ENCODE data around the gene TEAD2. TPM values are rescaled to one million over a fixed set of nuclear protein-coding genes. Genes with fewer than 3 reads are reported as not detected.

TEAD2 gene
- total RNA-seq, 3 donors from 2014 or later (not counting 1 experiment from before 2014, with no cell fraction given), result not detected

- ATAC-seq, result no peak
- H3K9me3 Mint-ChIP-seq, result no peaks in the 10 kb centered on the region
- no peak for TF ChIP-seq CTCF (IDR thresholded peaks at IDR 0.05)
- H3K36me3 Mint-ChIP-seq, result no peaks in the 10 kb centered on the region
- Histone ChIP-seq H3K4me1 (ENCODE audit: control insufficient read depth, insufficient read depth, low read length) (peaks cover 21% of the 10 kb centered on the region), H3K27me3 (ENCODE audit: control insufficient read depth, insufficient read depth, low read length) (no peaks in the 10 kb centered on the region), H3K4me3 (ENCODE audit: low read length) (no peak overlapping the region), H3K36me3 (ENCODE audit: control insufficient read depth, insufficient read depth, low read length) (no peaks in the 10 kb centered on the region), H3K27ac (ENCODE audit: low read length) (no peak overlapping the region), H3K9me3 (ENCODE audit: control insufficient read depth, insufficient read depth, low read length) (no peaks in the 10 kb centered on the region)
- 84% methylated on average over 4 of the region's 5 CpGs for WGBS (ENCODE audit: insufficient coverage)
- peaks cover 7 to 15% of the 10 kb centered on the region in 2 donors for H3K4me1 Mint-ChIP-seq
- intact Hi-C loops (cut with micrococcal nuclease), result loop anchor here (2.0 kb wide), 2 partner anchors 177 to 285 kb away; no protein-coding TSS in a partner anchor
- no peak for DNase-seq
- H3K27ac Mint-ChIP-seq, result no peak overlapping the region
- H3K4me3 Mint-ChIP-seq, result no peak overlapping the region
- peaks cover 0 to 14% of the 10 kb centered on the region in 2 donors for H3K27me3 Mint-ChIP-seq (ENCODE audit: low read depth in 2 of 2)
These were observed 31.7 kb upstream of the TEAD2 start for GRCh38 chr19:49393881-49394280.

GRCh38 chr19:49391581-49392399 is 29.6 kb upstream of the TEAD2 start:
- Histone ChIP-seq H3K27me3 (ENCODE audit: control insufficient read depth, insufficient read depth, low read length) (no peaks in the 10 kb centered on the region), H3K27ac (ENCODE audit: low read length) (peak overlapping the region; percentile 26), H3K4me1 (ENCODE audit: control insufficient read depth, insufficient read depth, low read length) (peaks cover 37% of the 10 kb centered on the region), H3K36me3 (ENCODE audit: control insufficient read depth, insufficient read depth, low read length) (no peaks in the 10 kb centered on the region), H3K9me3 (ENCODE audit: control insufficient read depth, insufficient read depth, low read length) (no peaks in the 10 kb centered on the region), H3K4me3 (ENCODE audit: low read length) (no peak overlapping the region)
- peak overlapping the region in 1 of 2 donors; percentile 23 for H3K27ac Mint-ChIP-seq
- H3K4me3 Mint-ChIP-seq, result no peak overlapping the region
- TF ChIP-seq CTCF (IDR thresholded peaks at IDR 0.05), result peak; percentile 85
- peaks cover 0 to 7% of the 10 kb centered on the region in 2 donors for H3K27me3 Mint-ChIP-seq (ENCODE audit: low read depth in 2 of 2)
- DNase-seq (peak; percentile 57 to 91), ATAC-seq (peak; percentile 72 to 79 (median 77))
- peaks cover 11 to 26% of the 10 kb centered on the region in 2 donors for H3K4me1 Mint-ChIP-seq
- no peaks in the 10 kb centered on the region for H3K36me3 Mint-ChIP-seq
- intact Hi-C loops (cut with micrococcal nuclease), result loop anchor here (1.0 to 2.0 kb wide), 4 partner anchors 52 to 287 kb away; no protein-coding TSS in a partner anchor
- WGBS (ENCODE audit: insufficient coverage), result 32% methylated on average over 14 of the region's 14 CpGs
- H3K9me3 Mint-ChIP-seq, result no peaks in the 10 kb centered on the region

- DNase-seq, result no peak
- Mint-ChIP-seq H3K4me1 (peaks cover 11 to 26% of the 10 kb centered on the region in 2 donors), H3K4me3 (no peak overlapping the region), H3K9me3 (no peaks in the 10 kb centered on the region), H3K27ac (peak overlapping the region in 1 of 2 donors; percentile 23), H3K36me3 (no peaks in the 10 kb centered on the region), H3K27me3 (ENCODE audit: low read depth in 2 of 2) (peaks cover 0 to 7% of the 10 kb centered on the region in 2 donors)
- intact Hi-C loops (cut with micrococcal nuclease), result loop anchor here (1.0 kb wide), 1 partner anchor 52 kb away; no protein-coding TSS in a partner anchor
- H3K4me1 ChIP-seq (ENCODE audit: control insufficient read depth, insufficient read depth, low read length), result peaks cover 37% of the 10 kb centered on the region
- no peak for ATAC-seq
- peak overlapping the region; percentile 46 for H3K27ac ChIP-seq (ENCODE audit: low read length)
- 71% methylated on average over 8 of the region's 9 CpGs for WGBS (ENCODE audit: insufficient coverage)
- H3K9me3 ChIP-seq (ENCODE audit: control insufficient read depth, insufficient read depth, low read length), result no peaks in the 10 kb centered on the region
- no peak for TF ChIP-seq CTCF (IDR thresholded peaks at IDR 0.05)
- H3K27me3 ChIP-seq (ENCODE audit: control insufficient read depth, insufficient read depth, low read length), result no peaks in the 10 kb centered on the region
- no peaks in the 10 kb centered on the region for H3K36me3 ChIP-seq (ENCODE audit: control insufficient read depth, insufficient read depth, low read length)
- no peak overlapping the region for H3K4me3 ChIP-seq (ENCODE audit: low read length)
These were observed 28.7 kb upstream of the TEAD2 start for GRCh38 chr19:49390929-49391359.

Measured in natural killer cell (primary cell).